ENCODE results near the gene RENBP.

DNA sequence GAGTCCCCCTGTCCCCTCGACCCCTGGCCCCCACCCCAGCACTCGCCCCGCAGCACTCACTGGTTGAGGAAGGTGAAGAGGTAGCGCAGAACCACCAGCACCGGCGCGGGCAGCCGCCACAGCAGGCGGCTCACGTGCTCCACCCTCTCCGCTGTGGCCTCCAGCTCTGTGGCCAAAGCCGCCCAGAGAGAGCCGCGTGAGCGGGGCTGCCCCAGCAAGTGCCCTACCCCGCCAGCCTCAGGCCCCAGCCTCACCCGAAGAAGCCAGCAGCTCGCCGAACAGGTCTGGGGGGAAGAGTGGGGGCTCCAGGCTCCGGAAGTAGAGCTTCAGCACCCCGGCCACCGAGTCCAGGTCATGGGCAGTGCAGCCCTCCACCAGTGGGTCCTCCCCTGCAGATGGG is 34.0 kb downstream of the RENBP start:
- TF ChIP-seq GABPA (IDR thresholded peaks at IDR 0.05 in 1 of 2, conservative IDR thresholded peaks at IDR 0.05 in 1 of 2): no peak
- TF ChIP-seq REST (IDR thresholded peaks at IDR 0.05): no peak
- TF ChIP-seq CTCF (IDR thresholded peaks at IDR 0.05; ENCODE audit: low read depth, low read length, missing input control): no peak

All from liver (tissue), 3 donors.